ENCODE results near the gene PELO. TPM values are rescaled to one million over a fixed set of nuclear protein-coding genes. Genes with fewer than 3 reads are reported as not detected.

PELO gene
- total RNA-seq, 1 donor from 2014 or later: 11.8 TPM

DNA sequence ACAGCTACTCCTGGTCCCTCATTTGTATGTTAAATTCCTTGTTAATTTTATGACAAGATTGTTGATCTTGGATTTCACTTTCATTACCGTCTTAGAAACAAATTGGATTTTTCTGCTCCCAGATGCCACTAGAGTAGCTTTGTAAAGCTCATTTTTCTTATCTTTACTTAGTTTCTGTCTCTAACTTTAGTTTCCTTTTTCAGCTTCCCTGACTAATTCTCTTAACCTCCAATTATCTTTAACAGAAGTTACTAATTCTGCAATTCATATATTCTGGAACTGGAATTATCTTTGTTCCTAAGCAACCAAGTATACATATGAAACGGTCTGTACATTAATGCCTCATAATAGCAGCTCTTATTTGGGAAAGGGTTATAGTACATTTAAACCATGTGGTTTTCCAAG is 16.7 kb downstream of the PELO start:
- Mint-ChIP-seq H3K27ac (no peak overlapping the region), H3K9me3 (ENCODE audit: low read depth) (no peaks in the 10 kb centered on the region), H3K4me3 (ENCODE audit: low read depth) (no peak overlapping the region), H3K36me3 (ENCODE audit: insufficient read depth) (peaks cover 1% of the 10 kb centered on the region), H3K27me3 (no peaks in the 10 kb centered on the region), H3K4me1 (ENCODE audit: low read depth) (peaks cover 20% of the 10 kb centered on the region)
- DNase-seq (ENCODE audit: low spot score, unreplicated experiment): no peak
- TF ChIP-seq, protein P1, sequence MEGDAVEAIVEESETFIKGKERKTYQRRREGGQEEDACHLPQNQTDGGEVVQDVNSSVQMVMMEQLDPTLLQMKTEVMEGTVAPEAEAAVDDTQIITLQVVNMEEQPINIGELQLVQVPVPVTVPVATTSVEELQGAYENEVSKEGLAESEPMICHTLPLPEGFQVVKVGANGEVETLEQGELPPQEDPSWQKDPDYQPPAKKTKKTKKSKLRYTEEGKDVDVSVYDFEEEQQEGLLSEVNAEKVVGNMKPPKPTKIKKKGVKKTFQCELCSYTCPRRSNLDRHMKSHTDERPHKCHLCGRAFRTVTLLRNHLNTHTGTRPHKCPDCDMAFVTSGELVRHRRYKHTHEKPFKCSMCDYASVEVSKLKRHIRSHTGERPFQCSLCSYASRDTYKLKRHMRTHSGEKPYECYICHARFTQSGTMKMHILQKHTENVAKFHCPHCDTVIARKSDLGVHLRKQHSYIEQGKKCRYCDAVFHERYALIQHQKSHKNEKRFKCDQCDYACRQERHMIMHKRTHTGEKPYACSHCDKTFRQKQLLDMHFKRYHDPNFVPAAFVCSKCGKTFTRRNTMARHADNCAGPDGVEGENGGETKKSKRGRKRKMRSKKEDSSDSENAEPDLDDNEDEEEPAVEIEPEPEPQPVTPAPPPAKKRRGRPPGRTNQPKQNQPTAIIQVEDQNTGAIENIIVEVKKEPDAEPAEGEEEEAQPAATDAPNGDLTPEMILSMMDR (IDR thresholded peaks at IDR 0.05; ENCODE audit: unreplicated experiment): no peak

DNA sequence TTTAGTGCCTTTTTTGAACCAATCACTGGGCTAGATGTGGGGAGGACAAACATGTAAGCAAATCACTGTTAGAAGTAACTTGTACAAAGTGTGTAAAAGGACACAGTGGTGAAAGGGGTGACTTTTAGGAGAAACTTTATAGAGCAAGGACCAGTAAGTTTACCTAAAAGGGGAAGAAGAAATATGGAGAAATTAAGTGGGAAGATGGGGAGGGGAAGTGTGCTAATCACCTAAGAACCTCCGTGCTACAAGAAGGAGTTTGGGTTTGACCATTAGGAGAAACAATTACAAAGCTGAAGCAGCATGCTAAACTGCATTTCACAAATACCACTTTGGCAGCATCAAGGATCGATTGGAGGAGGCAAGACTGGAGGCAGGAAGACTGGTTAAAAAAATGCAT is 17.3 kb downstream of the PELO start:
- no peak for DNase-seq (ENCODE audit: low spot score, unreplicated experiment)
- Mint-ChIP-seq H3K27me3 (no peaks in the 10 kb centered on the region), H3K9me3 (ENCODE audit: low read depth) (no peaks in the 10 kb centered on the region), H3K27ac (no peak overlapping the region), H3K4me3 (ENCODE audit: low read depth) (no peak overlapping the region), H3K4me1 (ENCODE audit: low read depth) (peaks cover 20% of the 10 kb centered on the region), H3K36me3 (ENCODE audit: insufficient read depth) (peaks cover 1% of the 10 kb centered on the region)
- TF ChIP-seq, protein P1 (IDR thresholded peaks at IDR 0.05; ENCODE audit: unreplicated experiment): no peak

DNA sequence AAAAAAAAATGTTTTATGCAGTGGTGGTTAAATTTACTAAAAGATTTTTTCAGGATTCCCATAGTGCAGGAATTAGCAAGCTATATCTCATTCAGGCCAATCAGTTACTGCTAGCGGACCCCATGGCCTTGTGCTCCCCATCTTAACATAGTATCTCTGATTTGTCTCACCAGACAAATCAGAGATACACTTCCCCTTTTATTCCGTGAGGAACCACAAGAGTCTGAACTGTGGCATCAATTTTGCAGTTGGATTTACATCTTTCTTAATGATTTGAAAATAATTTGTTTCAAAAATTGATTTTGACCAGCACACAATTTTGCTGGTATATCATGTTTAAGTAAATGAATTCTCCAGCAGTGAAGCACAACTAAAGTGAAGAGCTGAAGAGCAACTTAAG is 17.9 kb downstream of the PELO start:
- H3K36me3 Mint-ChIP-seq (ENCODE audit: insufficient read depth): peaks cover 1% of the 10 kb centered on the region
- TF ChIP-seq, protein P1 (IDR thresholded peaks at IDR 0.05; ENCODE audit: unreplicated experiment): no peak
- H3K27ac Mint-ChIP-seq: no peak overlapping the region

DNA sequence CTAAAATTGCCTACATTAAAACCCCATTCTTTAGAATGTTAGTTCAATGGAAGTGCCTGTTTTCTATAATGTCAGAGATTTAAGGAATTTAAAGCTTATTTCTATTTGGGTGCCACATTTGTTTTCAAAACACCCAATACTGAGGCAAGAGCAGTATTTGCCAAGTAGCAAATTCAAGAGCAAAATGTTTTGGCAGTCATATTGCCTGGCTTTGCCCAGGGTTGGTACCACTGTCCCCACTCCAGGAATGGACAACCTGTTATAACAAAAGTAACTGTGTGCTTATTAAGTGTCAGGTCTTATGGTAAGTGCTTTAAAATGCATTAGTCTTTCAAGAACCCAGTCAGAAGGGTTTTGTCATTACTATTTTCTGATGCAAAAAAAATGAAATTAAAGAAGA is 19.3 kb downstream of the PELO start:
- no peak for DNase-seq (ENCODE audit: low spot score, unreplicated experiment)
- Mint-ChIP-seq H3K4me3 (ENCODE audit: low read depth) (no peak overlapping the region), H3K27ac (no peak overlapping the region), H3K27me3 (no peaks in the 10 kb centered on the region), H3K9me3 (ENCODE audit: low read depth) (no peaks in the 10 kb centered on the region), H3K4me1 (ENCODE audit: low read depth) (peaks cover 8% of the 10 kb centered on the region), H3K36me3 (ENCODE audit: insufficient read depth) (no peaks in the 10 kb centered on the region)
- TF ChIP-seq, protein P1 (IDR thresholded peaks at IDR 0.05; ENCODE audit: unreplicated experiment): no peak

More for the DNA sequence above, 17.9 kb downstream of the PELO start:
- Mint-ChIP-seq H3K4me3 (ENCODE audit: low read depth) (no peak overlapping the region), H3K9me3 (ENCODE audit: low read depth) (no peaks in the 10 kb centered on the region), H3K27me3 (no peaks in the 10 kb centered on the region), H3K4me1 (ENCODE audit: low read depth) (peaks cover 19% of the 10 kb centered on the region)
- no peak for DNase-seq (ENCODE audit: low spot score, unreplicated experiment)

DNA sequence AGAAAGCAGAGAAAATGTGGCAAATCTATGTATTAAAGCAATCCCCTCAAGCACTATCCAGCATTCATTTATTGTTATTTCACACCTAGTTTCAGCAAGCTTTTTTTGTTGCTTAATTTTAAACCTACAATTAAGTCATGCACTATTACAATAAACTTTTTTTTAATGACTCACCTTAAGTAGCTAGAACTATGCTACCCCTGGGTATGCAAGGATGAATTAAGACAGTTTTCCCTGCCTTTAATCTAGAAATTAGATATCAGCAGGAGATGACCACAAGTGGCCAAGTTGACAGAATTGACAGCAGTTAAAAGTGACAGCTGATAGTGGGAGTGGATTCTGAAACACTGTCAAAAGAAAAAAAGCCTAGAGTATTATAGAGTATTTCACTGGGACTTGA is 20.0 kb downstream of the PELO start:
- Mint-ChIP-seq H3K9me3 (ENCODE audit: low read depth) (no peaks in the 10 kb centered on the region), H3K27me3 (no peaks in the 10 kb centered on the region), H3K4me3 (ENCODE audit: low read depth) (no peak overlapping the region), H3K27ac (no peak overlapping the region), H3K36me3 (ENCODE audit: insufficient read depth) (no peaks in the 10 kb centered on the region), H3K4me1 (ENCODE audit: low read depth) (peaks cover 8% of the 10 kb centered on the region)
- no peak for DNase-seq (ENCODE audit: low spot score, unreplicated experiment)
- TF ChIP-seq, protein P1 (IDR thresholded peaks at IDR 0.05; ENCODE audit: unreplicated experiment): no peak

Data from progenitor cell of endocrine pancreas (in vitro differentiated cells).